LNCAP (cell line): ENCODE results near the gene METTL23.

Source experiments
- CTCF ChIP-seq: fragments of 450-650 bp; IDR thresholded peaks from 2 replicates; pipeline ENCODE4 v1.5.1; 2017; ENCODE audit warnings: mild to moderate bottlenecking

METTL23 gene

GRCh38 chr17:76735586-76736348, 9.1 kb downstream of the METTL23 start:
- TF ChIP-seq CTCF: no peak

GRCh38 chr17:76736349-76737081, 9.9 kb downstream of the METTL23 start:
- no peak for TF ChIP-seq CTCF

GRCh38 chr17:76737082-76737675, 10.5 kb downstream of the METTL23 start, which contains the start of gene SRSF2:
TSS of gene SRSF2 (minus strand) at chr17:76737331. CDS start at chr17:76737160, 171 bp downstream.
- TF ChIP-seq CTCF: no peak

- no peak for TF ChIP-seq CTCF
Measured at GRCh38 chr17:76737676-76738467, 11.2 kb downstream of the METTL23 start, which contains the start of gene MFSD11. TSS of gene MFSD11 (plus strand) at chr17:76738119. CDS start at chr17:76738353, 234 bp downstream.

GRCh38 chr17:76738468-76738850, 11.8 kb downstream of the METTL23 start:
- TF ChIP-seq CTCF: no peak

GRCh38 chr17:76740329-76741118, 13.9 kb downstream of the METTL23 start:
- TF ChIP-seq CTCF: no peak
